GM20000 (cell line): Measurements from ENCODE around the gene MAPK8IP3.

Source experiments
- DNase-seq: peaks from one replicate; pipeline ENCODE4 v3.0.0; 2012; ENCODE audit warnings: low spot score
- TF ChIP-seq, protein P1 (sequence below): IDR thresholded peaks from 2 replicates; pipeline ENCODE4 v1.5.1; 2012; ENCODE audit warnings: mild to moderate bottlenecking, control low read depth; ENCODE audit errors: extremely low read depth, missing control alignments

MAPK8IP3 gene

GRCh38 chr16:1724491-1724890, 18.5 kb downstream of the MAPK8IP3 start:
- no peak for DNase-seq
- TF ChIP-seq, protein P1, sequence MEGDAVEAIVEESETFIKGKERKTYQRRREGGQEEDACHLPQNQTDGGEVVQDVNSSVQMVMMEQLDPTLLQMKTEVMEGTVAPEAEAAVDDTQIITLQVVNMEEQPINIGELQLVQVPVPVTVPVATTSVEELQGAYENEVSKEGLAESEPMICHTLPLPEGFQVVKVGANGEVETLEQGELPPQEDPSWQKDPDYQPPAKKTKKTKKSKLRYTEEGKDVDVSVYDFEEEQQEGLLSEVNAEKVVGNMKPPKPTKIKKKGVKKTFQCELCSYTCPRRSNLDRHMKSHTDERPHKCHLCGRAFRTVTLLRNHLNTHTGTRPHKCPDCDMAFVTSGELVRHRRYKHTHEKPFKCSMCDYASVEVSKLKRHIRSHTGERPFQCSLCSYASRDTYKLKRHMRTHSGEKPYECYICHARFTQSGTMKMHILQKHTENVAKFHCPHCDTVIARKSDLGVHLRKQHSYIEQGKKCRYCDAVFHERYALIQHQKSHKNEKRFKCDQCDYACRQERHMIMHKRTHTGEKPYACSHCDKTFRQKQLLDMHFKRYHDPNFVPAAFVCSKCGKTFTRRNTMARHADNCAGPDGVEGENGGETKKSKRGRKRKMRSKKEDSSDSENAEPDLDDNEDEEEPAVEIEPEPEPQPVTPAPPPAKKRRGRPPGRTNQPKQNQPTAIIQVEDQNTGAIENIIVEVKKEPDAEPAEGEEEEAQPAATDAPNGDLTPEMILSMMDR: no peak

DNA sequence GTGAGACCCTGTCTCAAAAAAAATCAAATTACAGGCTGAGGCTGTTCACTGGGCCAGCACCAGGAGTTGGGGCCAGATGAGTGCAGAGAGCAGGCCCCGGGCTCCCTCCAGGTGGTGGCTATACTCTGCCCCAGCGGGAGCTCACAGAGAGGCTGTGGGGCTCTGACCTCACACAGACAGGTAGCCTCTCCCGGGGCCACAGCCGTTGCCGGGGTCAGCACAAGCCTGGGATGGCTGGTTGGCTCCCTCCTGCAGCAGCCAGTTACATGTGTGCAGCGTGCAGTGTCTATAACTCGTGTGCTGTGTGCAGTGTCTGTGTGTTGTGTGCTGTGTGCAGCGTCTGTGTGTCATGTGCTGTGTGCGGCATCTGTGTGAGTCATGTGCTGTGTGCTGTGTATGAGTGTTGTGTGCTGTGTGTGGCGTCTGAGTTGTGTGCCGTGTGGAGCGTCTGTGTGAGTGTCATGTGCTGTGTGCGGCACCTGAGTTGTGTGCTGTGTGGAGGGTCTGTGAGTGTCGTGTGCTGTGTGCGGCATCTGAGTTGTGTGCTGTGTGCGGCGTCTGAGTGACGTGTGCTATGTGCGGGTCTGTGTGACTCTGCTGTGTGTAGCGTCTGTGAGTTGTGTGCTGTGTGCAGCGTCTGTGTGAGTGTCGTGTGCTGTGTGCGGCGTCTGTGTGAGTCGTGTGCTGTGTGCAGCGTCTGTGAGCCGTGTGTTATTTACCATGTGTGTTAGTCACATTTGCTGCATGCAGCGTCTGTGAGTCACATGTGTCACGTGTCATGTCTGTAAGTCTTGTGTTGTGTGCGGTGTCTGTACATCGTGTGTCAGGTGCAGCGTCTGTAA, 20.9 kb downstream of the MAPK8IP3 start:
- DNase-seq: no peak
- TF ChIP-seq, protein P1: no peak

- TF ChIP-seq, protein P1: no peak
- DNase-seq: no peak
Observed at GRCh38 chr16:1727651-1728624, 21.9 kb downstream of the MAPK8IP3 start.

DNA sequence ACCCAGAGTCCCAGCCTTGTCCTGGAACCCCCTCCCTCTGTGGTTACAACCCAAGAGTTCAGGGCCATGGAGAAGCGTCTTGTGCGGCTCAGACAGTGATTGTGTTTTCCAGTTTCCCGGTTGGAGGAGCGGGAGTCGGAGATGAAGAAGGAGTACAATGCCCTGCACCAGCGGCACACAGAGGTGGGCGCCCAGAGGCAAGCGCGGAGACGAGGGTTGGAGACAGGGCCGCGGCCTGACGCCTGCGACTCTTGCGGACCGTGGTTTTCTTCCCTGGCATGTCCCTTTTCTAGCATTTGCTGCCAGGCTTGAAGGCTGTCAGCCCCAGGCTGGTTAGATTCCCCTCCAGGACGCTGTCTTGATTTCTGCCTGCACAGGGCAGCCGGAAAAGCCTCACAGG, 23.0 kb downstream of the MAPK8IP3 start:
- no peak for DNase-seq
- TF ChIP-seq, protein P1: no peak

DNA sequence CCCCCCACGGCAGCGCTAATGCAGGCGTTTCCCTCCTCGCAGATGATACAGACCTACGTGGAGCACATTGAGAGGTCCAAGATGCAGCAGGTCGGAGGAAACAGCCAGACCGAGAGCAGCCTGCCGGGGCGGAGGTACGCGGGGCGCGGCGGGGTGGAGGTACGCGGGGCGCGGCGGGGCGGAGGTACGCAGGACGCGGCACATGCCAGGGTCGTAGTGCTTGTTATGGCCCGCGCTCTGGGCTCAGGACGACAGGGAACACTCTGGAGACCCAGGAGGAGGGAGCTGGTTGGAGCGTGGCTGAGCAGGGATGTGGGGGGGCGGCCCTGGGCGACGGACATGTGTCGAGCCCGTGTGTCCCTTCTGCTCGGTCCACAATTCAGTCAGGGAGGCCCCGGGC, 23.4 kb downstream of the MAPK8IP3 start:
- DNase-seq: no peak
- TF ChIP-seq, protein P1: no peak

- TF ChIP-seq, protein P1: no peak
- no peak for DNase-seq
Observed at GRCh38 chr16:1731073-1731472, 25.1 kb downstream of the MAPK8IP3 start.

- DNase-seq: no peak
- TF ChIP-seq, protein P1: no peak
Observed at GRCh38 chr16:1731603-1732002, 25.6 kb downstream of the MAPK8IP3 start.
